ENCODE measurements around the gene GALNT15.

GRCh38 chr3:16239086-16239770 is 64.7 kb downstream of the GALNT15 start:
- TF ChIP-seq CTCF (IDR thresholded peaks at IDR 0.05) (no peak), POLR2A (IDR thresholded peaks at IDR 0.05) (no peak)
